OCI-LY7 (cell line): Measurements from ENCODE around the gene TBC1D9B.

ENCODE experiments used
- EZH2phosphoT487 ChIP-seq: fragments of 200-600 bp; sonication (generic); IDR thresholded peaks from 2 replicates; pipeline ENCODE4 v1.6.1; 2018; ENCODE audit warnings: low read depth, borderline replicate concordance, mild to moderate bottlenecking, mixed run types, antibody characterized with exemption, low read length, moderate library complexity, mixed read lengths
- TF ChIP-seq, protein P1 (sequence below): fragments of 200-600 bp; sonication (generic); conservative IDR thresholded peaks from 2 replicates; pipeline ENCODE4 v1.5.1; 2014; ENCODE audit warnings: mild to moderate bottlenecking, antibody characterized with exemption, low read length, moderate library complexity, mixed read lengths

DNA sequence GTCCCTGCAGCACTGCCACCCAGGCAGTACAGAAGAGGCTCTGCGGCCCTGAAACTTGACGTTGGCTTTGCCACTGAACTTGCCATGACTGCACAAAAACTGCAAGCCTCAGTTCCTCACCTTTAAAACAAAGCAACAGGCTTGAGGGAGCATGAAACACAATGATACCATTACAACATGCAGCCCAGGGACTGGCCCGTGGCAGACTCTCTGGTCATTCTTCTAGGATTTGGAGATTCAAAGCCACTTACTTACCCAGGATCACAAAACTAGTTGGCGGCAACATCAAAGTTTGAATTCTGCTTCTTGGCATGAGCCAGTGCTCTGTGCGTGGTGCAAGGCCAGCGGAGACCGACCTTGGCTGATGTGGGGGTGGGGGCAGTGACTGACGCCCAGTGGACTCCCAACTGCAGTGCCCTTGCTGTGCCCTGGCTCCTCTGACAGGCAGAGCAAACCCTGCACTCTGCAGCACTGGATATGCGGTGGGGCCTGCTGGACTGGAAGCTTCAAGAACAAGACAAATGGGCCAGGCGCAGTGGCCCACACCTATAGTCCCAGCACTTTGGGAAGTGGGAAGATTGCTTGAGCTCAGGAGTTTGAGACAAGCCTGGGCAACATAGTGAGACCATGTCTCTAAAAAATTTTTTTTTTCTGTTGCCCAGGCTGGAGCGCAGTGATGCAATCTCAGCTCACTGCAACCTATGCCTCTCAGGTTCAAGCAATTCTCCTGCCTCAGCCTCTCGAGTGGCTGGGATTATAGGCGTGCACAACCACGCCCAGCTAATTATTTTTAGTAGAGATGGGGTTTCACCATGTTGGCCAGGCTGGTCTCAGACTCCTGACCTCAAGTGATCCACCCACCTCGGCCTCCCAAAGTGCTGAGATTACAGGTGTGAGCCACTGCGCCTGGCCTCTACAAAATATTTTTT, 68.1 kb downstream of the TBC1D9B start:
- TF ChIP-seq, protein P1, sequence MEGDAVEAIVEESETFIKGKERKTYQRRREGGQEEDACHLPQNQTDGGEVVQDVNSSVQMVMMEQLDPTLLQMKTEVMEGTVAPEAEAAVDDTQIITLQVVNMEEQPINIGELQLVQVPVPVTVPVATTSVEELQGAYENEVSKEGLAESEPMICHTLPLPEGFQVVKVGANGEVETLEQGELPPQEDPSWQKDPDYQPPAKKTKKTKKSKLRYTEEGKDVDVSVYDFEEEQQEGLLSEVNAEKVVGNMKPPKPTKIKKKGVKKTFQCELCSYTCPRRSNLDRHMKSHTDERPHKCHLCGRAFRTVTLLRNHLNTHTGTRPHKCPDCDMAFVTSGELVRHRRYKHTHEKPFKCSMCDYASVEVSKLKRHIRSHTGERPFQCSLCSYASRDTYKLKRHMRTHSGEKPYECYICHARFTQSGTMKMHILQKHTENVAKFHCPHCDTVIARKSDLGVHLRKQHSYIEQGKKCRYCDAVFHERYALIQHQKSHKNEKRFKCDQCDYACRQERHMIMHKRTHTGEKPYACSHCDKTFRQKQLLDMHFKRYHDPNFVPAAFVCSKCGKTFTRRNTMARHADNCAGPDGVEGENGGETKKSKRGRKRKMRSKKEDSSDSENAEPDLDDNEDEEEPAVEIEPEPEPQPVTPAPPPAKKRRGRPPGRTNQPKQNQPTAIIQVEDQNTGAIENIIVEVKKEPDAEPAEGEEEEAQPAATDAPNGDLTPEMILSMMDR: no peak
- TF ChIP-seq EZH2phosphoT487: no peak
